GM19438 (cell line): ENCODE data around the gene WDR1.

Source experiments
- ATAC-seq: cut with Tn5 transposase; IDR thresholded peaks from one replicate; pipeline ENCODE4 v1.9.1; 2021; ENCODE audit warnings: low read depth; ENCODE audit not compliant: unreplicated experiment

WDR1 gene

GRCh38 chr4:10077076-10077475 is 39.5 kb downstream of the WDR1 start:
- no peak for ATAC-seq

- ATAC-seq, result no peak
These were observed 40.6 kb downstream of the WDR1 start for GRCh38 chr4:10075953-10076391.

- ATAC-seq, result no peak
These were observed 41.3 kb downstream of the WDR1 start for GRCh38 chr4:10075158-10075863.

GRCh38 chr4:10074767-10075105 is 41.9 kb downstream of the WDR1 start:
- no peak for ATAC-seq

- ATAC-seq, result no peak
These were observed 42.4 kb downstream of the WDR1 start for GRCh38 chr4:10074076-10074766.

GRCh38 chr4:10072420-10073017 is 44.1 kb downstream of the WDR1 start:
- no peak for ATAC-seq

- no peak for ATAC-seq
These were observed 47.4 kb downstream of the WDR1 start for GRCh38 chr4:10069075-10069642.

GRCh38 chr4:10066670-10067651 is 49.6 kb downstream of the WDR1 start:
- ATAC-seq, result no peak

- no peak for ATAC-seq
These were observed 50.4 kb downstream of the WDR1 start for GRCh38 chr4:10066206-10066605.

GRCh38 chr4:10063544-10064300 is 52.9 kb downstream of the WDR1 start:
- no peak for ATAC-seq

GRCh38 chr4:10061650-10062415 is 54.8 kb downstream of the WDR1 start:
- ATAC-seq, result no peak

- no peak for ATAC-seq
These were observed 58.2 kb downstream of the WDR1 start for GRCh38 chr4:10058371-10058770.

- ATAC-seq, result no peak
These were observed 59.6 kb downstream of the WDR1 start for GRCh38 chr4:10057023-10057395.

GRCh38 chr4:10056334-10057022 is 60.1 kb downstream of the WDR1 start:
- no peak for ATAC-seq

- no peak for ATAC-seq
These were observed 60.7 kb downstream of the WDR1 start for GRCh38 chr4:10055871-10056270.

GRCh38 chr4:10054571-10055041 is 62.0 kb downstream of the WDR1 start:
- no peak for ATAC-seq

GRCh38 chr4:10053635-10054453 is 62.8 kb downstream of the WDR1 start:
- ATAC-seq, result no peak
